ENCODE measurements around the gene ZNF592. TPM values are rescaled to one million over a fixed set of nuclear protein-coding genes. Genes with fewer than 3 reads are reported as not detected.
A peak's percentile ranks its signal among the peaks of the same experiment; 100 is the strongest.
"Not testable (repeated sequence)": the region's sequence is repeated elsewhere in the genome, so short reads cannot be mapped to it uniquely, and the experiment has no call there.

Gene ZNF592
- total and polyA plus RNA-seq, 2 experiments from 2014 or later = 8.1 to 19.2 TPM

GRCh38 chr15:84749111-84749991, 959 bp downstream of the ZNF592 start:
- Histone ChIP-seq H3K27me3 (no peaks in the 10 kb centered on the region), H3K9me3 (ENCODE audit: low read depth) (no peaks in the 10 kb centered on the region), H3K4me1 (ENCODE audit: low read depth) (peaks cover 14% of the 10 kb centered on the region), H3K4me3 (peak overlapping the region; percentile 60), H3K36me3 (no peaks in the 10 kb centered on the region), H3K27ac (peak overlapping the region; percentile 92)
- DNase-seq (ENCODE audit: low read depth in 1 of 2, low spot score in 1 of 2) = peak; percentile 36 to 51
- peak; percentile 5 for TF ChIP-seq CTCF (IDR thresholded peaks at IDR 0.05; ENCODE audit: low read depth, low read length)

GRCh38 chr15:84750583-84751092, 2.2 kb downstream of the ZNF592 start:
- no peaks in the 10 kb centered on the region for H3K36me3 ChIP-seq
- peaks cover 14% of the 10 kb centered on the region for H3K4me1 ChIP-seq (ENCODE audit: low read depth)
- DNase-seq (ENCODE audit: low read depth in 1 of 2, low spot score in 1 of 2) = no peak
- TF ChIP-seq CTCF (IDR thresholded peaks at IDR 0.05; ENCODE audit: low read depth, low read length) = no peak
- no peaks in the 10 kb centered on the region for H3K9me3 ChIP-seq (ENCODE audit: low read depth)
- no peak overlapping the region for H3K4me3 ChIP-seq
- H3K27me3 ChIP-seq = no peaks in the 10 kb centered on the region
- H3K27ac ChIP-seq = peak overlapping the region; percentile 92

- H3K27ac ChIP-seq; DNase-seq (ENCODE audit: low read depth in 1 of 2, low spot score in 1 of 2); H3K4me3 ChIP-seq; H3K9me3 ChIP-seq (ENCODE audit: low read depth); H3K27me3 ChIP-seq; H3K36me3 ChIP-seq: not testable (repeated sequence)
- H3K4me1 ChIP-seq (ENCODE audit: low read depth) = peaks cover 14% of the 10 kb centered on the region
Measured at GRCh38 chr15:84751721-84752120, 3.3 kb downstream of the ZNF592 start.

GRCh38 chr15:84752195-84752594, 3.8 kb downstream of the ZNF592 start:
- TF ChIP-seq CTCF (IDR thresholded peaks at IDR 0.05; ENCODE audit: low read depth, low read length) = no peak
- H3K27ac ChIP-seq = no peak overlapping the region
- no peaks in the 10 kb centered on the region for H3K27me3 ChIP-seq
- peaks cover 14% of the 10 kb centered on the region for H3K4me1 ChIP-seq (ENCODE audit: low read depth)
- H3K36me3 ChIP-seq = no peaks in the 10 kb centered on the region
- H3K9me3 ChIP-seq (ENCODE audit: low read depth) = no peaks in the 10 kb centered on the region
- no peak overlapping the region for H3K4me3 ChIP-seq
- DNase-seq (ENCODE audit: low read depth in 1 of 2, low spot score in 1 of 2) = no peak

- H3K4me3 ChIP-seq = no peak overlapping the region
- no peaks in the 10 kb centered on the region for H3K9me3 ChIP-seq (ENCODE audit: low read depth)
- DNase-seq (ENCODE audit: low read depth in 1 of 2, low spot score in 1 of 2) = peak in 1 of 2 donors; percentile 13
- no peaks in the 10 kb centered on the region for H3K27me3 ChIP-seq
- no peaks in the 10 kb centered on the region for H3K36me3 ChIP-seq
- TF ChIP-seq CTCF (IDR thresholded peaks at IDR 0.05; ENCODE audit: low read depth, low read length) = no peak
- H3K4me1 ChIP-seq (ENCODE audit: low read depth) = peaks cover 14% of the 10 kb centered on the region
- H3K27ac ChIP-seq = no peak overlapping the region
Measured at GRCh38 chr15:84752700-84753099, 4.3 kb downstream of the ZNF592 start.

- H3K27me3 ChIP-seq; H3K9me3 ChIP-seq (ENCODE audit: low read depth); H3K27ac ChIP-seq; H3K36me3 ChIP-seq; DNase-seq (ENCODE audit: low read depth in 1 of 2, low spot score in 1 of 2); H3K4me3 ChIP-seq: not testable (repeated sequence)
- peaks cover 14% of the 10 kb centered on the region for H3K4me1 ChIP-seq (ENCODE audit: low read depth)
Measured at GRCh38 chr15:84754889-84755288, 6.5 kb downstream of the ZNF592 start.
